HepG2 (cell line): Measurements from ENCODE around the gene RARA. TPM values are rescaled to one million over a fixed set of nuclear protein-coding genes. Genes with fewer than 3 reads are reported as not detected.

Experiments used
- ATAC-seq: fragments of 200-7000 bp; cut with Tn5 transposase; 3 replicates; pipeline ENCODE4 v1.9.1; 2020; ENCODE audit warnings: mild to moderate bottlenecking, moderate library complexity
- BruUV-seq: library from RNA; stranded (reverse); fragments of 400-500 nt; replicated peaks from 2 replicates; lab custom pipeline; 2021; lab: Mats Ljungman, UMichigan
- CTCF ChIA-PET: fragments of 300-600 bp; formaldehyde crosslinking; extraction: SDS; loops from one replicate; lab custom pipeline; 2021; ENCODE audit warnings: low total read pairs, inconsistent platforms, low intra/inter-chr PET ratio; lab: Yijun Ruan, JAX
- POLR2A ChIA-PET: fragments of 350-600 bp; sonication (Branson Sonifier 250); formaldehyde crosslinking; loops from one replicate; lab custom pipeline; 2020; ENCODE audit warnings: antibody characterized with exemption, inconsistent platforms; lab: Yijun Ruan, JAX
- DNase-seq: peaks from one replicate; pipeline ENCODE4 v3.0.0-alpha.2; 2015; ENCODE audit warnings: low spot score
- FAIRE-seq: peaks from 3 replicates; lab custom pipeline; 2011; peaks lifted over from hg19 to GRCh38; lab: Jason Lieb, UNC
- H2AFZ ChIP-seq: one replicate; pipeline ENCODE4 v1.6.1; 2011; ENCODE audit warnings: low read length, inconsistent platforms
- H3K27ac ChIP-seq: fragments of 300-600 bp; 3 replicates; pipeline ENCODE4 v1.8.0; 2011; ENCODE audit warnings: mixed run types, mild to moderate bottlenecking, mixed read lengths, low read length, inconsistent platforms; ENCODE audit not compliant: insufficient read depth; ENCODE audit errors: extremely low read length
- H3K27me3 ChIP-seq, 2 experiments: fragments of 200-600 bp in 1 of 2; 2 replicates in 1 of 2; 3 replicates in 1 of 2; pipeline versions ENCODE4 v1.6.0 to v1.8.0; 2011; ENCODE audit warnings: low read length in 2 of 2, mild to moderate bottlenecking in 2 of 2, moderate library complexity in 2 of 2, inconsistent platforms in 1 of 2; ENCODE audit not compliant: insufficient read depth in 2 of 2, control insufficient read depth in 1 of 2
- H3K36me3 ChIP-seq, 2 experiments: fragments of 200-600 bp in 1 of 2; replicated peaks in 1 of 2; 2 replicates in 1 of 2; 3 replicates in 1 of 2; pipeline versions ENCODE4 v1.5.1 to v1.8.0; 2011; ENCODE audit warnings: low read length in 2 of 2, inconsistent platforms in 1 of 2; ENCODE audit not compliant: insufficient read depth in 2 of 2, control insufficient read depth in 1 of 2
- H3K4me1 ChIP-seq: 2 replicates; pipeline ENCODE4 v1.5.1; 2012; ENCODE audit warnings: low read length, inconsistent platforms; ENCODE audit not compliant: insufficient read depth
- H3K4me2 ChIP-seq: 2 replicates; pipeline ENCODE4 v1.6.0; 2011; ENCODE audit warnings: low read depth, low read length, inconsistent platforms
- H3K4me3 ChIP-seq, 3 experiments: fragments of 200-600 bp in 1 of 3; sonication (generic), shearing (Covaris generic) in 1 of 3; replicated peaks in 1 of 3; 2 replicates each; pipeline ENCODE4 v1.5.1; 2011 to 2016; ENCODE audit warnings: low read length in 3 of 3, inconsistent platforms in 2 of 3, low read depth in 2 of 3, mild to moderate bottlenecking in 2 of 3, control low read depth in 1 of 3, mixed read lengths in 1 of 3; ENCODE audit not compliant: insufficient read depth in 1 of 3
- H3K79me2 ChIP-seq: one replicate; pipeline ENCODE4 v1.6.1; 2011; ENCODE audit warnings: low read length, inconsistent platforms; ENCODE audit not compliant: insufficient read depth
- H3K9ac ChIP-seq: 2 replicates; pipeline ENCODE4 v1.6.0; 2011; ENCODE audit warnings: mild to moderate bottlenecking, low read depth, low read length, inconsistent platforms; ENCODE audit not compliant: insufficient read depth
- H3K9me3 ChIP-seq: 2 replicates; pipeline ENCODE4 v1.5.1; 2012; ENCODE audit warnings: mild to moderate bottlenecking, low read length
- H4K20me1 ChIP-seq: 2 replicates; pipeline ENCODE4 v1.6.0; 2011; ENCODE audit warnings: inconsistent platforms, mild to moderate bottlenecking, low read length, moderate library complexity; ENCODE audit not compliant: insufficient read depth
- DBP ChIP-seq: sonication (generic); formaldehyde crosslinking; IDR thresholded peaks from 2 replicates; pipeline ENCODE4 v1.4.0; 2020; ENCODE audit warnings: missing genetic modification reagents; ENCODE audit errors: not compliant biosample characterization
- GFI1 ChIP-seq: sonication (generic); formaldehyde crosslinking; IDR thresholded peaks from 2 replicates; pipeline ENCODE4 v1.5.0; 2020; ENCODE audit warnings: missing genetic modification reagents, mild to moderate bottlenecking, borderline replicate concordance
- HNF1B ChIP-seq: sonication (generic); formaldehyde crosslinking; IDR thresholded peaks from 2 replicates; pipeline ENCODE4 v1.5.1; 2020; ENCODE audit warnings: mild to moderate bottlenecking, moderate library complexity, missing genetic modification reagents
- MTA3 ChIP-seq: sonication (generic); formaldehyde crosslinking; IDR thresholded peaks from 2 replicates; pipeline ENCODE4 v1.4.0; 2020; ENCODE audit warnings: missing genetic modification reagents
- SRSF9 ChIP-seq: fragments of 200-400 bp; formaldehyde crosslinking; IDR thresholded peaks from 2 replicates; pipeline ENCODE4 v1.6.1; 2018; ENCODE audit warnings: borderline replicate concordance, mild to moderate bottlenecking, low read depth, low read length; ENCODE audit not compliant: insufficient read depth, poor library complexity, severe bottlenecking
- ZFX ChIP-seq: sonication (generic); formaldehyde crosslinking; IDR thresholded peaks from 2 replicates; pipeline ENCODE4 v1.4.0; 2020; ENCODE audit warnings: mild to moderate bottlenecking, low read depth, missing genetic modification reagents, moderate library complexity
- ZNF44 ChIP-seq: sonication (generic); formaldehyde crosslinking; IDR thresholded peaks from 2 replicates; pipeline ENCODE4 v1.5.1; 2020; ENCODE audit warnings: mild to moderate bottlenecking, missing genetic modification reagents
- ZNF552 ChIP-seq: sonication (generic); formaldehyde crosslinking; IDR thresholded peaks from 2 replicates; pipeline ENCODE4 v1.9.0; 2022; ENCODE audit warnings: missing genetic modification reagents, mild to moderate bottlenecking, borderline replicate concordance
- ZNF562 ChIP-seq: sonication (generic); formaldehyde crosslinking; IDR thresholded peaks from 2 replicates; pipeline ENCODE4 v1.8.0; 2022; ENCODE audit warnings: missing genetic modification reagents, borderline replicate concordance
- WGBS: methylation state at CpG from one replicate; pipeline ENCODE4 v1.1.6; 2017; ENCODE audit warnings: low lambda C conversion rate; 5-methylcytosine and 5-hydroxymethylcytosine counted together
- in situ Hi-C: cut with HindIII; loops from 2 replicates; pipeline ENCODE4 v1.10.0; 2017; ENCODE audit warnings: low pct_unique_long_range_greater_than_20kb; ENCODE audit not compliant: extremely low pct_ligation_motif_present
- intact Hi-C: fragments of 100-400 bp; cut with micrococcal nuclease; formaldehyde crosslinking; loops from one replicate; pipeline ENCODE4 v1.10.0; 2022; ENCODE audit not compliant: unreplicated experiment
- polyA plus RNA-seq, 8 experiments: library from polyadenylated mRNA; depleted of rRNA in 3 of 8; stranded (reverse) in 7 of 8; unstranded in 1 of 8; fragments of >200 nt; fragmentation: Illumina TruSeq in 4 of 8; extraction: Trizol in 4 of 8; gene quantifications; 2 replicates each; pipeline versions ENCODE4 v1.2.1 to v1.2.3, GENCODE V29; 2011 to 2016; ENCODE audit warnings: low read depth in 4 of 8, missing spikeins in 1 of 8, mixed read lengths in 1 of 8; ENCODE audit not compliant: insufficient read depth in 1 of 8
- total RNA-seq, 5 experiments: library from RNA; depleted of rRNA; stranded (reverse); fragments of >200 nt; fragmentation: Illumina TruSeq; extraction: Trizol; gene quantifications; 2 replicates each; pipeline ENCODE4 v1.2.3, GENCODE V29; 2016; ENCODE audit warnings: low read depth in 1 of 5
- TF ChIP-seq, protein P1 (sequence below): sonication (generic); formaldehyde crosslinking; IDR thresholded peaks from 2 replicates; pipeline ENCODE4 v1.5.1; 2020; ENCODE audit warnings: mild to moderate bottlenecking, missing genetic modification reagents, borderline replicate concordance
- TF ChIP-seq, protein P2 (sequence below), 2 experiments: sonication (generic) in 1 of 2; formaldehyde crosslinking in 1 of 2; IDR thresholded peaks; 2 replicates each; pipeline versions ENCODE4 v1.4.0 to v1.6.1; 2016 to 2020; ENCODE audit warnings: borderline replicate concordance in 1 of 2, low read depth in 1 of 2, mild to moderate bottlenecking in 1 of 2, missing genetic modification reagents in 1 of 2

The RARA gene
- total and polyA plus RNA-seq, 2 of the 13 experiments (the other 11 are each of a cell fraction or from before 2014, with no cell fraction given) = 6.4 to 8.6 TPM

- peaks cover 46% of the 10 kb centered on the region for H3K4me1 ChIP-seq
- no peak overlapping the region for H3K9ac ChIP-seq
- no peak for DNase-seq
- peaks cover 32% of the 10 kb centered on the region for H3K79me2 ChIP-seq
- H3K4me3 ChIP-seq = no peak overlapping the region
- H3K27me3 ChIP-seq = no peaks in the 10 kb centered on the region
- H3K9me3 ChIP-seq = no peaks in the 10 kb centered on the region
- in situ Hi-C loops (no loop called here), intact Hi-C loops (no loop called here)
- peaks cover 18 to 54% of the 10 kb centered on the region in 2 experiments for H3K36me3 ChIP-seq
- no peak overlapping the region for H2AFZ ChIP-seq
- ATAC-seq = no peak
- FAIRE-seq = no peak
- CTCF ChIA-PET = interaction anchor here (1.8 to 2.5 kb wide), 3 partner anchors 89 to 277 kb away, joined by 9 to 38 read pairs (median 14); no protein-coding TSS in a partner anchor
- BruUV-seq = no TSS peak
- POLR2A ChIA-PET = no interaction called here
- no peak overlapping the region for H3K27ac ChIP-seq
- WGBS = 92% methylated on average over 2 of the region's 2 CpGs
- no peak overlapping the region for H3K4me2 ChIP-seq
- H4K20me1 ChIP-seq = no peaks in the 10 kb centered on the region
- TF ChIP-seq DBP (no peak), MTA3 (CRISPR knock-in tag) (no peak), SRSF9 (no peak), ZNF44 (CRISPR knock-in tag) (no peak), HNF1B (CRISPR knock-in tag) (no peak), GFI1 (no peak), ZNF552 (CRISPR knock-in tag) (no peak), ZNF562 (CRISPR knock-in tag) (no peak), ZFX (CRISPR knock-in tag) (no peak)
- TF ChIP-seq, protein P1, sequence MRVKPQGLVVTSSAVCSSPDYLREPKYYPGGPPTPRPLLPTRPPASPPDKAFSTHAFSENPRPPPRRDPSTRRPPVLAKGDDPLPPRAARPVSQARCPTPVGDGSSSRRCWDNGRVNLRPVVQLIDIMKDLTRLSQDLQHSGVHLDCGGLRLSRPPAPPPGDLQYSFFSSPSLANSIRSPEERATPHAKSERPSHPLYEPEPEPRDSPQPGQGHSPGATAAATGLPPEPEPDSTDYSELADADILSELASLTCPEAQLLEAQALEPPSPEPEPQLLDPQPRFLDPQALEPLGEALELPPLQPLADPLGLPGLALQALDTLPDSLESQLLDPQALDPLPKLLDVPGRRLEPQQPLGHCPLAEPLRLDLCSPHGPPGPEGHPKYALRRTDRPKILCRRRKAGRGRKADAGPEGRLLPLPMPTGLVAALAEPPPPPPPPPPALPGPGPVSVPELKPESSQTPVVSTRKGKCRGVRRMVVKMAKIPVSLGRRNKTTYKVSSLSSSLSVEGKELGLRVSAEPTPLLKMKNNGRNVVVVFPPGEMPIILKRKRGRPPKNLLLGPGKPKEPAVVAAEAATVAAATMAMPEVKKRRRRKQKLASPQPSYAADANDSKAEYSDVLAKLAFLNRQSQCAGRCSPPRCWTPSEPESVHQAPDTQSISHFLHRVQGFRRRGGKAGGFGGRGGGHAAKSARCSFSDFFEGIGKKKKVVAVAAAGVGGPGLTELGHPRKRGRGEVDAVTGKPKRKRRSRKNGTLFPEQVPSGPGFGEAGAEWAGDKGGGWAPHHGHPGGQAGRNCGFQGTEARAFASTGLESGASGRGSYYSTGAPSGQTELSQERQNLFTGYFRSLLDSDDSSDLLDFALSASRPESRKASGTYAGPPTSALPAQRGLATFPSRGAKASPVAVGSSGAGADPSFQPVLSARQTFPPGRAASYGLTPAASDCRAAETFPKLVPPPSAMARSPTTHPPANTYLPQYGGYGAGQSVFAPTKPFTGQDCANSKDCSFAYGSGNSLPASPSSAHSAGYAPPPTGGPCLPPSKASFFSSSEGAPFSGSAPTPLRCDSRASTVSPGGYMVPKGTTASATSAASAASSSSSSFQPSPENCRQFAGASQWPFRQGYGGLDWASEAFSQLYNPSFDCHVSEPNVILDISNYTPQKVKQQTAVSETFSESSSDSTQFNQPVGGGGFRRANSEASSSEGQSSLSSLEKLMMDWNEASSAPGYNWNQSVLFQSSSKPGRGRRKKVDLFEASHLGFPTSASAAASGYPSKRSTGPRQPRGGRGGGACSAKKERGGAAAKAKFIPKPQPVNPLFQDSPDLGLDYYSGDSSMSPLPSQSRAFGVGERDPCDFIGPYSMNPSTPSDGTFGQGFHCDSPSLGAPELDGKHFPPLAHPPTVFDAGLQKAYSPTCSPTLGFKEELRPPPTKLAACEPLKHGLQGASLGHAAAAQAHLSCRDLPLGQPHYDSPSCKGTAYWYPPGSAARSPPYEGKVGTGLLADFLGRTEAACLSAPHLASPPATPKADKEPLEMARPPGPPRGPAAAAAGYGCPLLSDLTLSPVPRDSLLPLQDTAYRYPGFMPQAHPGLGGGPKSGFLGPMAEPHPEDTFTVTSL (CRISPR knock-in tag) = no peak
- TF ChIP-seq, protein P2, sequence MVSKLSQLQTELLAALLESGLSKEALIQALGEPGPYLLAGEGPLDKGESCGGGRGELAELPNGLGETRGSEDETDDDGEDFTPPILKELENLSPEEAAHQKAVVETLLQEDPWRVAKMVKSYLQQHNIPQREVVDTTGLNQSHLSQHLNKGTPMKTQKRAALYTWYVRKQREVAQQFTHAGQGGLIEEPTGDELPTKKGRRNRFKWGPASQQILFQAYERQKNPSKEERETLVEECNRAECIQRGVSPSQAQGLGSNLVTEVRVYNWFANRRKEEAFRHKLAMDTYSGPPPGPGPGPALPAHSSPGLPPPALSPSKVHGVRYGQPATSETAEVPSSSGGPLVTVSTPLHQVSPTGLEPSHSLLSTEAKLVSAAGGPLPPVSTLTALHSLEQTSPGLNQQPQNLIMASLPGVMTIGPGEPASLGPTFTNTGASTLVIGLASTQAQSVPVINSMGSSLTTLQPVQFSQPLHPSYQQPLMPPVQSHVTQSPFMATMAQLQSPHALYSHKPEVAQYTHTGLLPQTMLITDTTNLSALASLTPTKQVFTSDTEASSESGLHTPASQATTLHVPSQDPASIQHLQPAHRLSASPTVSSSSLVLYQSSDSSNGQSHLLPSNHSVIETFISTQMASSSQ (IDR thresholded peaks at IDR 0.05; ENCODE audit: low read depth) = no peak
- TF ChIP-seq, protein P2 (CRISPR knock-in tag; IDR thresholded peaks at IDR 0.05; ENCODE audit: borderline replicate concordance) = no peak
These were observed 17.7 kb upstream of the RARA start for GRCh38 chr17:40291281-40291664.
